PC-3 (cell line): ENCODE data around the gene NAV1.

Source experiments
- EZH2 ChIP-seq: fragments of 300-600 bp; sonication (generic); IDR thresholded peaks from one replicate; pipeline ENCODE4 v1.6.1; 2017; ENCODE audit warnings: antibody characterized with exemption, mild to moderate bottlenecking, low read length; ENCODE audit not compliant: unreplicated experiment
- EZH2phosphoT487 ChIP-seq: fragments of 300-600 bp; sonication (generic); IDR thresholded peaks from 2 replicates; pipeline ENCODE4 v1.6.1; 2018; ENCODE audit warnings: mild to moderate bottlenecking, antibody characterized with exemption, low read length, borderline replicate concordance

- TF ChIP-seq EZH2phosphoT487 (no peak), EZH2 (no peak)
Measured at GRCh38 chr1:201497935-201498509, 40.9 kb upstream of the NAV1 start.
